ENCODE data around the gene EHHADH.

GRCh38 chr3:185152410-185153170 lies 101.3 kb downstream of the EHHADH start, which contains the start of gene C3orf70:
- TF ChIP-seq CTCF (IDR thresholded peaks at IDR 0.05; ENCODE audit: low read length) (no peak), EZH2 (IDR thresholded peaks at IDR 0.05; ENCODE audit: borderline replicate concordance, low read length) (no peak)

Data from OCI-LY1 (cell line).